GM12878 (cell line): ENCODE results near the gene HIRA. TPM values are rescaled to one million over a fixed set of nuclear protein-coding genes. Genes with fewer than 3 reads are reported as not detected.
A peak's percentile ranks its signal among the peaks of the same experiment; 100 is the strongest.

Experiments
- ATAC-seq: fragments of 200-7000 bp; cut with Tn5 transposase; 3 replicates; pipeline ENCODE4 v1.9.1; 2020; ENCODE audit warnings: mild to moderate bottlenecking, moderate library complexity
- BruUV-seq: library from RNA; stranded (reverse); fragments of 400-500 nt; replicated peaks from 2 replicates; lab custom pipeline; 2021; lab: Mats Ljungman, UMichigan
- CTCF ChIA-PET: fragments of 300-600 bp; sonication (Branson Sonifier 250); formaldehyde crosslinking; extraction: SDS; loops from one replicate; lab custom pipeline; 2021; ENCODE audit warnings: inconsistent platforms; lab: Yijun Ruan, JAX
- POLR2A ChIA-PET: fragments of 350-600 bp; formaldehyde crosslinking; extraction: SDS; loops from one replicate; lab custom pipeline; 2021; ENCODE audit warnings: inconsistent platforms; lab: Charles Lee
- RAD21 ChIA-PET: fragments of 300-600 bp; sonication (Branson Sonifier 250); formaldehyde crosslinking; loops from one replicate; lab custom pipeline; 2023; ENCODE audit warnings: antibody characterized with exemption; ENCODE audit not compliant: unreplicated experiment; lab: Charles Lee
- SMC1A ChIA-PET: fragments of 300-600 bp; sonication (Branson Sonifier 250); formaldehyde crosslinking; loops from one replicate; lab custom pipeline; 2023; ENCODE audit not compliant: unreplicated experiment, uncharacterized antibody; lab: Charles Lee
- DNase-seq: peaks from one replicate; pipeline ENCODE4 v3.0.0-alpha.2; 2011; ENCODE audit warnings: low read depth, low spot score
- FAIRE-seq: peaks from 3 replicates; lab custom pipeline; 2011; peaks lifted over from hg19 to GRCh38; lab: Jason Lieb, UNC
- H2AFZ ChIP-seq: 2 replicates; pipeline ENCODE4 v1.6.0; 2011; ENCODE audit warnings: low read depth, low read length, control low read depth; ENCODE audit not compliant: control insufficient read depth
- H3K27ac ChIP-seq: 2 replicates; pipeline ENCODE4 v1.5.1; 2011; ENCODE audit warnings: control low read depth; ENCODE audit not compliant: control insufficient read depth, insufficient read depth
- H3K27me3 ChIP-seq, 2 experiments: replicated peaks in 1 of 2; 2 replicates each; pipeline versions ENCODE4 v1.6.0 to v1.6.1; 2011; ENCODE audit warnings: low read length in 1 of 2; ENCODE audit not compliant: control insufficient read depth in 2 of 2, insufficient read depth in 2 of 2
- H3K36me3 ChIP-seq, 2 experiments: 2 replicates each; pipeline ENCODE4 v1.5.1; 2011; ENCODE audit warnings: low read length in 1 of 2; ENCODE audit not compliant: control insufficient read depth in 2 of 2, insufficient read depth in 2 of 2
- H3K4me1 ChIP-seq: 2 replicates; pipeline ENCODE4 v1.6.1; 2011; ENCODE audit warnings: mild to moderate bottlenecking, low read length, moderate library complexity, mixed read lengths; ENCODE audit not compliant: control insufficient read depth, insufficient read depth
- H3K4me2 ChIP-seq: 2 replicates; pipeline ENCODE4 v1.6.0; 2011; ENCODE audit warnings: control low read depth; ENCODE audit not compliant: control insufficient read depth, insufficient read depth
- H3K4me3 ChIP-seq: fragments of 200-600 bp; sonication (generic); 2 replicates; pipeline ENCODE4 v1.5.1; 2016
- H3K79me2 ChIP-seq: 2 replicates; pipeline ENCODE4 v1.6.0; 2011; ENCODE audit warnings: low read length; ENCODE audit not compliant: control insufficient read depth, insufficient read depth
- H3K9ac ChIP-seq: 2 replicates; pipeline ENCODE4 v1.8.0; 2011; ENCODE audit warnings: low read length, control low read depth, mixed read lengths; ENCODE audit not compliant: control insufficient read depth, insufficient read depth
- H3K9me3 ChIP-seq: replicated peaks from 3 replicates; pipeline ENCODE4 v1.5.1; 2011; ENCODE audit warnings: mild to moderate bottlenecking, low read length; ENCODE audit not compliant: control insufficient read depth, insufficient read depth
- H4K20me1 ChIP-seq: 2 replicates; pipeline ENCODE4 v1.6.0; 2011; ENCODE audit not compliant: control insufficient read depth, insufficient read depth
- ASH2L ChIP-seq: fragments of 300-600, 200-600 bp; sonication (generic); IDR thresholded peaks from 2 replicates; pipeline ENCODE4 v1.6.1; 2017; ENCODE audit warnings: low read depth, mild to moderate bottlenecking, borderline replicate concordance
- CHD1 ChIP-seq: IDR thresholded peaks from 2 replicates; pipeline ENCODE4 v1.6.1; 2012; ENCODE audit warnings: low read depth, low read length, improper control_type of control experiment
- FOXM1 ChIP-seq: IDR thresholded peaks from 2 replicates; pipeline ENCODE4 v1.6.1; 2012; ENCODE audit warnings: low read depth, mild to moderate bottlenecking, inconsistent platforms, low read length, moderate library complexity
- GABPA ChIP-seq: IDR thresholded peaks from 2 replicates; pipeline ENCODE4 v1.6.1; 2014; ENCODE audit warnings: antibody characterized with exemption, low read depth, mild to moderate bottlenecking, inconsistent platforms
- HDAC6 ChIP-seq: fragments of 200-600 bp; sonication (generic); IDR thresholded peaks from one replicate; pipeline ENCODE4 v1.8.0; 2017; ENCODE audit warnings: antibody characterized with exemption; ENCODE audit not compliant: unreplicated experiment
- POLR2A ChIP-seq: IDR thresholded peaks from 2 replicates; pipeline ENCODE4 v1.6.1; 2011; ENCODE audit warnings: low read depth, mild to moderate bottlenecking, low read length
- ZBTB40 ChIP-seq: fragments of 450-650 bp; IDR thresholded peaks from 2 replicates; pipeline ENCODE4 v1.6.1; 2016; ENCODE audit warnings: mild to moderate bottlenecking, moderate library complexity, borderline replicate concordance
- WGBS: methylation state at CpG from one replicate; pipeline ENCODE4 v1.1.6; 2016; ENCODE audit warnings: low lambda C conversion rate; ENCODE audit not compliant: insufficient replicate concordance, insufficient coverage; ENCODE audit errors: missing lambda C conversion rate; 5-methylcytosine and 5-hydroxymethylcytosine counted together
- in situ Hi-C: fragments of 300-500 bp; cut with MboI; formaldehyde crosslinking; loops from 9 replicates; pipeline ENCODE4 v1.14.3; 2018; ENCODE audit warnings: mixed read lengths
- intact Hi-C: fragments of 100-400 bp; cut with micrococcal nuclease; formaldehyde crosslinking; loops from one replicate; pipeline ENCODE4 v1.14.2; 2022; ENCODE audit not compliant: unreplicated experiment
- polyA plus RNA-seq, 11 experiments: library from polyadenylated mRNA; depleted of rRNA in 4 of 11; unstranded in 6 of 11; stranded (reverse) in 5 of 11; fragments of >200 nt; fragmentation: Nextera tagmentation in 4 of 11; fragmentation: Illumina TruSeq in 1 of 11; extraction: Ambion mirVana in 4 of 11; extraction: Trizol in 1 of 11; gene quantifications; 1 replicate in 1 of 11; 2 replicates in 10 of 11; pipeline versions ENCODE4 v1.2.1 to v1.2.3, GENCODE V29; 2011 to 2016; ENCODE audit warnings: inconsistent platforms in 2 of 11, missing spikeins in 2 of 11, low read depth in 1 of 11
- total RNA-seq, 4 experiments: library from RNA; depleted of rRNA in 3 of 4; stranded (reverse); fragments of >200 nt in 3 of 4; fragmentation: Illumina TruSeq in 1 of 4; extraction: Trizol in 1 of 4; gene quantifications; 2 replicates each; pipeline versions ENCODE4 v1.2.1 to v1.2.3, GENCODE V29; 2013 to 2021

Gene HIRA
- total and polyA plus RNA-seq, 10 of the 15 experiments (the other 5 are each of a cell fraction or from before 2014, with no cell fraction given) = 0.34 to 32.7 (median 14.5) TPM

- Histone ChIP-seq H2AFZ (no peak overlapping the region), H3K9ac (no peak overlapping the region), H3K36me3 (peaks cover 13 to 28% of the 10 kb centered on the region in 2 experiments; a peak in 3 of 4 replicates), H4K20me1 (no peaks in the 10 kb centered on the region), H3K4me1 (no peaks in the 10 kb centered on the region; the same call in 1 of the 2 replicates), H3K27me3 (no peaks in the 10 kb centered on the region), H3K27ac (no peak overlapping the region), H3K9me3 (no peaks in the 10 kb centered on the region; the same call in 2 of the 3 replicates), H3K79me2 (peaks cover 36% of the 10 kb centered on the region), H3K4me2 (no peak overlapping the region), H3K4me3 (no peak overlapping the region)
- ChIA-PET POLR2A (no interaction called here), RAD21 (no interaction called here), SMC1A (interaction anchor here (0.6 to 0.7 kb wide), 2 partner anchors 18 to 1818 kb away, joined by 3 read pairs; no protein-coding TSS in a partner anchor), CTCF (interaction anchor here (1.5 kb wide), 1 partner anchor 65 kb away, joined by 4 read pairs; no protein-coding TSS in a partner anchor)
- peak; percentile 40; the same call in 2 of the 3 replicates for ATAC-seq
- no peak for FAIRE-seq
- no TSS peak for BruUV-seq
- intact Hi-C loops = no loop called here
- in situ Hi-C loops = no loop called here
- DNase-seq = no peak
- WGBS = 93% methylated on average over 4 of the region's 4 CpGs
- TF ChIP-seq ZBTB40 = no peak
- no peak for TF ChIP-seq FOXM1
- TF ChIP-seq CHD1 = no peak
- no peak for TF ChIP-seq POLR2A
- no peak for TF ChIP-seq ASH2L
- TF ChIP-seq GABPA = no peak
- no peak for TF ChIP-seq HDAC6
Observed at GRCh38 chr22:19412478-19412877, 19.1 kb downstream of the HIRA start.
